Measurements from ENCODE around the gene CDK6. TPM values are rescaled to one million over a fixed set of nuclear protein-coding genes. Genes with fewer than 3 reads are reported as not detected.

CDK6 gene
- total and polyA plus RNA-seq, 9 of the 15 experiments (the other 6 are each of a cell fraction or from before 2014, with no cell fraction given) = 7.6 to 109 (median 44.4) TPM

- TF ChIP-seq ZNF589 (CRISPR knock-in tag; IDR thresholded peaks at IDR 0.05; ENCODE audit: low read depth) (peak; percentile 68; the same call in 1 of the 2 replicates), YBX1 (IDR thresholded peaks at IDR 0.05) (no peak), BDP1 (IDR thresholded peaks at IDR 0.05; ENCODE audit: insufficient read depth, insufficient read length) (no peak), PHB2 (IDR thresholded peaks at IDR 0.05; ENCODE audit: low read depth) (no peak), MBD2 (IDR thresholded peaks at IDR 0.05; ENCODE audit: borderline replicate concordance, low read depth) (peak; percentile 26; the same call in 1 of the 2 replicates), MLLT1 (IDR thresholded peaks at IDR 0.05) (no peak), ZNF280B (CRISPR knock-in tag; IDR thresholded peaks at IDR 0.05) (no peak), MGA (IDR thresholded peaks at IDR 0.05) (peak; percentile 60), BACH1 (tag; IDR thresholded peaks at IDR 0.05) (no peak), IRF2 (CRISPR knock-in tag; IDR thresholded peaks at IDR 0.05) (no peak), RBM34 (IDR thresholded peaks at IDR 0.05; ENCODE audit: borderline replicate concordance, insufficient read depth, low read length) (no peak), ZNF57 (CRISPR knock-in tag; IDR thresholded peaks at IDR 0.05) (no peak), ZNF212 (CRISPR knock-in tag; IDR thresholded peaks at IDR 0.05) (no peak), ETS2 (tag; IDR thresholded peaks at IDR 0.05; ENCODE audit: borderline replicate concordance, poor library complexity, severe bottlenecking) (no peak), SRSF1 (IDR thresholded peaks at IDR 0.05; ENCODE audit: low read depth, low read length) (no peak)
Observed at GRCh38 chr7:92836489-92836999, at the start of gene CDK6 (continued).

All from K562 (cell line).